GM18507 (cell line): Measurements from ENCODE around the gene COL9A3.

ENCODE experiments used
- DNase-seq: peaks from one replicate; pipeline ENCODE4 v3.0.0; 2011; ENCODE audit warnings: low read depth; ENCODE audit not compliant: insufficient read length; ENCODE audit errors: extremely low spot score
- FAIRE-seq: peaks from 2 replicates; lab custom pipeline; 2011; peaks lifted over from hg19 to GRCh38; lab: Jason Lieb, UNC

COL9A3 gene

DNA sequence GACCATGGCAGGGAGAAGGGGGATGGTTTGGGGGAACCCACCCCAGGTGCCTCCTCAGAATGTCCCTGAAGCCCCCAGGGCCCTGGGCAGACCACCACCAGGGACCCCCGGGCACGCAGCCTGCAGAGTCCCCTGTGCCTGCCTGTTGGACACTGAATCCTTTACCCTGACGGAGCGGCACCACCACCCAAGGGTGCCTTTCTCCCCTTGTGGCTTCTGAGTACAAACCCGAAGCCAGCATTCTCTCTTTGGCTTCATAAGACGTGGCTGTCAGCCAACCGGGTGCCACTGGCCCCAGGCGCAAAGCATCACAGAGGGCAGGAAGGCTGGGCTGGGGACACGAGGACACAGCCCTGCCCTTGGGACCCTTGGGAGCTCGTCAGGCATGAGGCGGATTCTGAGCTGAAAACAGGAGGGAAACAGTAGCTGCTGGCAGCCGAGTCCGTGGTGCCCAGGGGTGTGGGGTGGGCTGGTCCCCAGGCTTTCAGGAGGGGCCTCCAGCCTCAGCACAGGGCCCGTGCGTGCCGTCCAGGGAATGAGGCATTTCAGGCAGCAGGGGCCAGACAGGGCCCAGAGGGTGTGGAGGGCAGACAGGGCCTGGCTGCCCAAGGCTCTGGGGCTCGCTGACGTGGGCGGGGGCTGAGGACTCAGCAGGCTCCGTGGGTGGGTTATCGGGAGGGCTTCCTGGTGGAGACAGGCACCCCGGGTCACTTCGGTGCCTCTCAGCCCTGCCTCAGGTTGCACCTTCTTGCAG, 3.5 kb downstream of the COL9A3 start:
- FAIRE-seq: no peak
- no peak for DNase-seq

DNA sequence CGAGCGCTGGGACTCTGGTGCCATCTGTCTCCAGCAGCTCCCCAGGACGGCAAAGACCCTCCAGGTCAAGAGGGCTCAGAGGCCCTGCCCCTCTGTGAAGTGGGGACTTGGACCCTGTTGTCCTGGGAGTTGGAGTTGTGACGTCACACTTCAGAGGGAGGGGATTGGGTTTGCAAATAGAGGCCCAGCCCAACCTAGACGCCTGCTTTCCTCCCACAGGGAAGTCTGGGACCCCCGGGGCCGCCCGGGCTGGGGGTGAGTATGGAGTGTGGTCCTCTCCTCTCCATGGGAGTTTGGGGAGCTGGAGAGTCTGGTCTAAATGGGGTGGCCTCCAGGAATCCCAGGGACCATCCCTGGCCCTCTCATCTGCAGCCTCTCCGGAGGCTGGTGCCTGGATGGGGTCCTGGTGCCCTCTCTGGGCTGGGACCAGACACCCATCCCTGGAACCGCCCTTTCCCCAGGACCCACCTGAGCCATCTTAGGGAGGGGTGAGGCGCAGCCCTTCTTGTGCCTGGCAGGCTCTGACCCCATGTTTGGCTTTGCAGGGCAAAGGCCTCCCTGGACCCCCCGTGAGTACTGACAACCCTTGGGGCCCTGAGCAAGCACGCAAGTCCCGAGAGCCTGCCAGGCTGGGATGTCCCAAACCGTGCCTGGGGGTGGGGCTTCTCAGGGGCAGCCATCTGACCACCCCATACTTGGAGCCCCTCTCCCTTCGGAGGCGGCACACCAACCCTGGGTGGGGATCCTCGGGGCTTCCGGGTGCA, 4.3 kb downstream of the COL9A3 start:
- no peak for FAIRE-seq

DNA sequence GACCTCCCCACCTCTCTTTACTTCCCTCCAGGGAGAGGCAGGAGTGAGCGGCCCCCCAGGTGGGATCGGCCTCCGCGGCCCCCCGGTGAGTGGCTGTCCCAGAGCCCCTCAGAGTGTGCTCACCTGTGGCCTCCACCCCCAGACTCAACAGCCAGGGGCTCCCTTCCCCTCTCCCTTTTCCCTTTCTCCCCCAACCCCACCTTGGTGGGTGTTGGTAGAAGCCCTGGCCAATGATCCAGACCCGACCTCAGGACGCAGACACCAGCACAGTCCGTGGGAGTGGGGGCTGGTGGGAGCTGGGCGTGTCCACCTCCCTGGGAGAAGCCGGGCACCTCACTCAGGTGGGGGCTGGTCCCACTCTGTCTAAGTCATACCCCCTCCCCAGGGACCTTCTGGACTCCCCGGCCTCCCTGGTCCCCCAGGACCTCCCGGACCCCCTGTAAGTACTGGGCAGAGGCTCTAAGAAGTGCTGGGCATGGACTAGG, 4.9 kb downstream of the COL9A3 start:
- DNase-seq (no peak), FAIRE-seq (no peak)

More for the DNA sequence above, 4.3 kb downstream of the COL9A3 start:
- DNase-seq: no peak

DNA sequence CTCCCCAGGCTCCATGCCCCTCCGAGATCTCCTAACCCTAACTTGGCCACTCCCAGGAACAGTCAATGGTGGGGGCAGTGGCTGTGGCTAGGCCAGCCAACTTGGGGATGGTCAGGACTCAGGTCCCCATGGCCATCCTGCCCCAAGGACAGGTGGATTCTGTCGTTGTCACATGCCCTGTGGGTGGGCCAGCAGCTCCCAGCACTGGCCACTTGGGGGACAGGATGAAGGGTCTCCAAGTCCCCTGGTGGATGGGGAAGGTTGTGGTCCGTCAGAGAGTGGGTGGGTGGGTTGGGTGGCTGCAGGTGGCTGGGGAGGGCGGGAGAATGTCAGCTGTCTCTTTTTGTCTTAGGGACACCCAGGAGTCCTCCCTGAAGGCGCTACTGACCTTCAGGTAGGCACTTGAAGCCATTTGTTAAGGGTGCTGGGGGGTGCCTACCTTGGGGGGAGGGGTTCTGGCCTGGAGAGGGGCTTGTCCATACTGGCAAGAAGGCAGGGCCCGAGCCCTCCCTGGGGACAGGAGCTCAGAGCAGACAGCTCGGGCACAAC, 5.5 kb downstream of the COL9A3 start:
- DNase-seq: no peak
- FAIRE-seq: no peak

DNA sequence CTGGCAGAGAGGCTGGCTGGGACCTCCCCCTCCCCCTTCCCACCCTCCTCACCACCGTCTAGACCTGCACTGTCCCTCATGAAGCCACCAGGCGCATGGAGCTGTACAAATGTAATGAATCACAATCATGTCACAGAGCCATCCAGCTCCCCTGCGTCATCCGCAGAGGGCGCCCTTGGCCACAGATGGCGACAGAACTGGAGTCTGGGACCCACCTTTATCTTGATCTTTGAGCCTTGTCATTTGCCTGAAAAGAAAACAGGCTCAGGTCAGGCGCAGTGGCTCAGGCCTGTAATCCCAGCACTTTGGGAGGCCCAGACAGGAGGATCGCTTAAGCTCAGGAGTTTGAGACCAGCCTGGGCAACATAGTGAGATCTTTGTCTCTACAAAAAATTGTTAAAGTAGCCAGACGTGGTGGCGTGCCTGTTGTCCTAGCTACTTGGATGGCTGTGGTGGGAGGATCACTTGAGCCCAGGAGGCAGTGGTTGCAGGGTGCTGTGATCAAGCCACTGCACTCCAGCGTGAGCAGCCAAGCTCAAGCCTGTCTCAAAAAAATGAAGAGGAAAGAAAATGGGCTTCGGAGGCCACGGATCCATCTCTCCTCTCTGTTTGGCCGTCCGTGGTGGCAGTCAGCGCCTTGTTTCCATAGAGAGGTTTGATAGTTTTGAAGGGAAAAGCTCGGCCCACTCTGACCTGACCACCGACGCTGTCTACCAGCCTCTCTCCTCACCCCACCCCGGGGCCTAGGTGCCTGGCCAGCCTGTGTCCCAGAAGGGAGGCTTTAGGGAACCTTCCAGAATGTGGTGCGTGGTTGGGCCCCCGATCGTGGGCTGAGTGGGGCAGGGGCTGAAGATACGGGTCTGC, 6.2 kb downstream of the COL9A3 start:
- peak; percentile 64 for DNase-seq
- peak; percentile 79 for FAIRE-seq

DNA sequence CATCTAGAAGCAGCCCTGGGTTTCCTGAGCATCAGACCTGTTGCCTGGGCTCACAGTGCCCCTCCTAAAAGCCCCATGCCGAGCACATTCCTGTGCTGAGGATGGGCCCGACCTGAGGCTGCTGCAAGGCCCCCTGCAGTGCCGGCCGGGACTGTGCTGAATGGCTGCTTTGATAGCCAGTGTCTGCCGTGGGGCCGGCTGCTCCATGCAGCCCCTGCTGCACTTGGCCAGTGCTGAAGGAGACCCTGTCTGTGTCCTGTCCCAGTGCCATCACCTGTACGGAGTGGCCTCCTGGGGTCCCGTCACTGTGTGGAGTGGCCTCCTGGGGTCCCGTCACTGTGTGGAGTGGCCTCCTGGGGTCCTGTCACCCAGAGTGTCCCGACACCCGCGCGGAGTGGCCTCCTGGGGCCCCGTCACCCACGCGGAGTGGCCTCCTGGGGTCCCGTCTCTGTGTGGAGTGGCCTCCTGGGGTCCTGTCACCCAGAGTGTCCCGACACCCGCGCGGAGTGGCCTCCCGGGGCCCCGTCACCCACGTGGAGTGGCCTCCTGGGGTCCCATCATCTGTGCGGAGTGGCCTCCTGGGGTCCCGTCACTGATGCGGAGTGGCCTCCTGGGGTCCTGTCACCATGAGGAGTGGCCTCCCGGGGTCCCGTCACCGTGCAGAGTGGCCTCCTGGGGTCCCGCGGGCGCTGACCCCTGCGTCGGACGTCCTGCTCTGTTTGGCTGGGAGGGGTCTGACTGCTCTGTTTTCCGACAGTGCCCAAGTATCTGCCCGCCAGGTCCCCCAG, 7.0 kb downstream of the COL9A3 start:
- no peak for DNase-seq
- FAIRE-seq: no peak

DNA sequence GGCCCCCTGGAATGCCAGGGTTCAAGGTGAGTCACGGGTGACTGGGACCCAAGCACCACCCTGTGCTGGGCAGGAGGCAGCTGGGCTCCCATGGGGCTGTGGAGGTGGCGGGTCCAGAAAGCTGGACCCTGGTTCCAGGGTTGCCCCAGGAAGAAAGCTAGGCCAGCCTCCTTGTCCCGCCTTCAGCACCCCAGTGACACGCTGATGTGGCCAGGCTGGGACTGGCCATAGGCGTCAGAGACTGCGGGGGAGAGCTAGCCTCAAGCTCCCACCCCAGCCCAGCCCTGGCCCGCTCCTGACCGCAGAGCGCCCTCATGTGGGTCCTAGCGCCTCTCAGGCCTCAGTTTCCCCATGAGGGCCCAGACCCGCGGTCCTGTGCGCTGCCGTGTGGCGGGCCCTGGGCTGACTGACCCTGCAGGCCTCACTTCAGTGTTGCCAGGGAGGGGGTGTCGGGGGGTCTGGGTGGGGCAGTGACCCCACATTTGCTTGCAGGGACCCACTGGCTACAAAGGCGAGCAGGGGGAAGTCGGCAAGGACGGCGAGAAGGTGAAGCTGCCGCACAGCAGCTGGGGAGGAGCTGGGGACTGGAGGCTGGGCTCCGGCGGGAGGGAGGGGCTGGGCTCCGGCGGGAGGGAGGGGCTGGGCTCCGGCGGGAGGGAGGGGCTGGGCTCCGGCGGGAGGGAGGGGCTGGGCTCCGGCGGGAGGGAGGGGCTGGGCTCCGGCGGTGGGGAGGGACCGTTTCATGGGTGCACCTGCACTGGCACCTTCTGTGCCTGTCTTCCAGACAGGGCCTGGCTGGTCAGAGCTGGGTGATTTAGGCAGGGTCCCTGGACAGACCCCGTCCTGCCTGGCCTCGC, 7.9 kb downstream of the COL9A3 start:
- DNase-seq (no peak), FAIRE-seq (no peak)

DNA sequence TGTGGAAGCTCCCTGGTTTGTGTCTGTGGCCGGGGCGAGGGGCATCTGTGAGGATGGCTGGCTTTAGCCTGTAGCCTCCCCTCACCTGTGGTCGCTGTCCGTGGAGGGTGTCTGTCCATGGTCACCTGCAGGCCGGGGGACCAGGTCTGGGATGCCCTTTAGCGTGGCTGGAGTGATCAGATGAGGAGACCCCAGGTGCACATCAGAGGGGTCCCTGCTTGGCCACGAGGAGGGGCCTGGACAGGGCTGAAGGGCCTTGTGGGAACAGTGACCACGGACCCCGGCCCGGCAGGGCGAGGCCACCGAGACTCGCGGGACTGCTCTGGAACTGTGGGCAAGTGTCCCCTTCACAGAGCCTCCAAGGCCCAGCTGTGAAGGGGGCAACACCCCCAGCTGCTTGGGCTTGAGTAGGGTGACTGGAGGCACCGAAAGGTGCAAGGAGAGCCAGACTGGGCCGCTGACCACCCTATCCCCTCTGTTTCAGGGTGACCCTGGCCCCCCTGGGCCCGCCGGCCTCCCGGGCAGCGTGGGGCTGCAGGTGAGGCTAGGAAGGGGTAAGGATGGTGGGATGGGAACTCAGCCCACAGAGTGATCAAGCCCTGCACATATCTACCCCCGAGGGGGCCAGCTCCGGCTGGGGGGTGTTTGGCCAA, 8.6 kb downstream of the COL9A3 start:
- DNase-seq: no peak
- no peak for FAIRE-seq

DNA sequence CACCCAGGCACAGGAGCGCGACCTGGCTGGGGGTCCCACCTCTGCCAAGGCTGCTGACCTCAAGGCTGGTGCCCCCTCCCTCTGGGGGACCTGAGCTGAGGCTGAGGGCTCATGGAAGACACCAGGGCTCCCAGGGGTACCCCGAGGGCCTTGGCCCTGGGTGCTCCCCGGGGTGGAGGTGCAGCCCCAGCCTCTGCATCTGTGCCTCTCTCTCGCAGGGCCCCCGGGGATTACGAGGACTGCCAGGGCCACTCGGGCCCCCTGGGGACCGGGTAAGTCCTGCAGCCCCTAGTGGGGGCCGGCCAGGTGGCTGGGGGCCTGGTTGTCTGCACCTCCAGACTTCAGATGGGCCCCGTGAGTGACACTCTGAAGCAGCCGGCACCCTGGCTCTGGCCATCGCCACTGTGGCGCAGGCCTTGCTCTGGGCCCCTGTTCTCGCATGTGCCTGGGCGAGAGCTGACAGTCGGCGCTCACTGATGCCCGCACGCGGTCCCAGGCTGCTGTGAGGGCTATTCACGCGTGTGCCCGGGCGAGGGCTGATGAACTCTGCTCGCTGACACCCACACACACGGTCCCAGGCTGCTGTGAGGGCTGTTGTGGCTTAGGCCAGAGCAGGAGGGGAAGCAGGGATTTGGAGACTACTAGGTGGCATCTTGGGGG, 9.3 kb downstream of the COL9A3 start:
- DNase-seq (no peak), FAIRE-seq (no peak)

DNA sequence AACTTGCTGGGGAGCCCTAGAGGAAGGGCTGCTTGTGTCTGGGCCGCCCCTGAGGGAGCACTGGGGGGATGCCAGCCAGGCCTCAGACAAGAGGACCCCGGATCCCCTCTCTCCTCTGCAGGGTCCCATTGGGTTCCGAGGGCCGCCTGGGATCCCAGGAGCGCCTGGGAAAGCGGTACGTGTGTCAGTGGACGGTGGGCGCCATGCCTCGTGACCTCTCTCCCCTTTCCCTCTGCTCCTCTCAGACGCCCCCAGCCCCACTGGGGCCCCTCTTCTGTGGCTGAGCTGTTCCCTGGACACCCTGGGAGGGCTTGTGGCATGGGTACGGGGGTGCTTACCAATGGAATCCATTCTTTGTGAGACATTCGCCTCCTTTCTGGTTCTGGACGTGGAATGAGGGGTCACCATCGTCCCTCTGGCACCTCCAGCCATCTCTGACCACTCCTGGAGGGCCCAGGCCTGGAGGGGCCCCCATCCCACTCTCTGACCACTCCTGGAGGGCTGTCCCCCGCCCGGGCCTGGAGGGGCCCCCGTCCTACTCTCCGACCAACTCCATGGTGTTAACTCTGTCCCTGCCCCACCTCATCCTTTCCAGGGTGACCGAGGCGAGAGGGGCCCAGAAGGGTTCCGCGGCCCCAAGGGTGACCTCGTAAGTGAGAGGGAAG, 9.9 kb downstream of the COL9A3 start:
- no peak for FAIRE-seq
- DNase-seq: no peak

DNA sequence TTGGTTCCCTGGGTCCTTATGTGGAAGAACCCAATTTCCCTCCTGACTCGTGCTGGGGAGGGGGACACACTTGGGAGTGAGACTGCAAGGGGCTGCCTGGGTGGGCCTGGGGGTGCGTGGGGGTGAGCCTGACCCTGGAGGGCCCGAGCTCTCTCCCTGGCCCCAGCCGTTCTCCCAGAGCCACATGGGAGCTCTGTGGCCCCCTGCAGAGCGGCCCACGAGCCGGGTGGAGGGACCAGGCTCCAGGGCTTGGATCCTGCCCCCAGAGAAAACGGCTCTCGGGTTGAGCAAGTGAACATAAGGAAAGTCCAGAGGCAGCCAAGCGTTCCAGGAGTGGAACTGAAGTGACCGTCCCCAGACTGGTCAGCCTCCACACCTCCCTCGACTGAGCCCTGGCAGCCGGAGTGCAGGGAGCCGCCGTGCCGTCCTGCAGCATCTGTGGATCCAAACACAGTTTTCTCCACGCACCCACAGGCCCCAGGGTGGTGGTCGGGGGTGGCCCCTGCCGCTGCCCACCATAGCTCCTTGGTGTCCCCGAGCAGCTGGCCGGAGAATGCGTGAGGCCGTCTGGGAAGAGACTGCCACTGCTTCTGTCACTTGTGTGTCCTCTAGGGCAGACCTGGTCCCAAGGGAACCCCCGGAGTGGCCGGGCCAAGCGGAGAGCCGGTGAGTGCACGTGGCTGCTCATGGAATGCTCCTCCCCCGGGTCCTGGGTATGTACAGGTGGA, 10.6 kb downstream of the COL9A3 start:
- FAIRE-seq (no peak), DNase-seq (no peak)

DNA sequence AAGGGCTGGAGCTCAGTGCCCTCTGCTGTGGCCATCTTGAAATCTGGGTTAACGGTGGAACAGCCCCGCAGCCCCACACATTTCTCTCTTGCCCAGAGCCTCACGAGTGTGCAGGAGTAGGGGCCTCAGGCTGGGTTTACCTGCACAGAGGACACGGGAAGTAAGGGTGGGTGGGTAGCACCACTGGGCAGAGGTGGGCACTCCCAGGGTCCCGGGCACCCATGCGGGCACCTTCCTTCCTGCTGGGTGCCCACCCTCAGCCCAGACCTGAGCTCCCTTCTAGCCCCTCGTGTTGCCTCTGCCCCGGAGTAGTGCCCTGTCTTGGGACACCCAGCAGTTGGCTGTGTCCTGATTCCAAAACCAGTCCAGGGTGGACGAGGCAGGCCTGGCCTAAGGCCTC, 11.2 kb downstream of the COL9A3 start:
- DNase-seq: no peak

DNA sequence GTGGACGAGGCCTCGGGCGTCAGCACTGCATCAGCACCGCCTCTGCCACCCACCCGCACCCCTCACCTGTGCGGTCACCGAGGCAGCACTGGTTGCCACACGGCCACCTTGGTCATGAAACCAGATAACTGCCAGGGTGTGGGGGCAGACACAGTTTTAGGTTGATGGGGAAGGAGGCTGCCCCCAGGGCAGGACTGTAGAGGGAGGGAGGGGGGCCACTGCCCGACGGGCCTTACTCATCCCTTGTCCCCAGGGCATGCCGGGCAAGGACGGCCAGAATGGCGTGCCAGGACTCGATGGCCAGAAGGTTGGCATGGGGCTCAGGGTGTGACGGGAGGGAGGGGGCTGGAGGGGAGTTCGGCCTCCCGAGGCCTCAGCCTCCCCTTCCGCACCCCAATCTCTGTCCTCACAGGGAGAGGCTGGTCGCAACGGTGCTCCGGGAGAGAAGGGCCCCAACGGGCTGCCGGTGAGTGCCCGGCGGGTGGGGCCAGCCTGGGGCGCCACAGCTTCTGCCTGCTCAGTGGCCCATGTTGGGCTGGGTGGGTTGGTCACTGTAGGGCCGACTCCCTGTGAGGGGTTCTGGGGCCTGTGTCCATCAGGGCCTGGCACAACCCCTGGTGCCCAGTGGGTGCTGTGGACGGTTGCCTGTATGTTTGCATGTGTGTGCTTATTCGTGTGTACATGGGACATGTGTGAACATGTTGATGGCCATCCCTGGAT, 11.8 kb downstream of the COL9A3 start:
- FAIRE-seq: no peak
- no peak for DNase-seq

More for the DNA sequence above, 11.2 kb downstream of the COL9A3 start:
- FAIRE-seq: no peak

DNA sequence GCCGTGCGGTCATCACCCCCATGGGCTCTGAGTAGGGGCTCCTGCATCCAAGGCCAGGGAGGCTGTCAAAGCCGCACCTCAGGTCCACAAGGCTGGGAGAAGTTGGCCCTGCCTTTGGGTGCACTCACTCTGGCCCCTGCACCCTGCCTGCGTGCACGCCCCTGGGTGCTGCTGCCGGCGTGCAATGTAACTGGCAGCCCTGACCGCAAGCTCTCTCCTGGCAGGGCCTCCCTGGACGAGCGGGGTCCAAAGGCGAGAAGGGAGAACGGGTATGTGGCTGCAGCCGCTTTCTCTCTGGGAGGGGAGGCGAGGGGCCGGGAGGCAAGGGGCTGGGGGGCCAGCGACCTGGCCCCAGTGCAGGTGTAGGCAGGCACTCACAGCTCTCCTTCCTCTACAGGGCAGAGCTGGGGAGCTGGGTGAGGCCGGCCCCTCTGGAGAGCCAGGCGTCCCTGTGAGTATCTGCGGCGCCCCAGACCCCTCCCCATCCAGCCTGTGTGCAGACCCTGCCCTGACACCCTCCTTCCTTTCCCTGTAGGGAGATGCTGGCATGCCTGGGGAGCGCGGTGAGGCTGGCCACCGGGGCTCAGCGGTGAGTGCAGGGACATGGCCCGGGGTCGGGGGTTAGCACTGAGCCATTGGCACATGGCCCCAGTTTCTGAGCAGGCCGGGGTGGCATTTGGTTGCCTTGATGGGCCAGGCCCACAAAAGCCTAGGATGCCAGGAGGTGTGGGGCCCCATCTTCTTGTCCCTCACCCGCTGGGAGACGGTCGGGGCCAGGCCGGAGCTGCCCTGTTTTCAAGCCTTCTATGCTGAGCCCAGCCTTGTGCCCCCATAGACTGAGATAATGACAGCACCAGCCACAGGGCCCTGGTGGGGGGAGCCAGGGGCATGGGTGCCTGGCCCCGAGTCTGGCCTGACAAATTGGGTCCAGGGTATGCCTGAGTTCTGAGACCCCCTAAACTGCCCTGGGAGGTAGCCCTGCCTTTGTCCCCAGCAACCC, 12.7 kb downstream of the COL9A3 start:
- DNase-seq (no peak), FAIRE-seq (no peak)
